ENCODE measurements around the gene TSPAN4. TPM values are rescaled to one million over a fixed set of nuclear protein-coding genes. Genes with fewer than 3 reads are reported as not detected.

Gene TSPAN4
- total and polyA plus RNA-seq, 2 of the 13 experiments (the other 11 are each of a cell fraction or from before 2014, with no cell fraction given): 31.7 to 68.3 TPM

DNA sequence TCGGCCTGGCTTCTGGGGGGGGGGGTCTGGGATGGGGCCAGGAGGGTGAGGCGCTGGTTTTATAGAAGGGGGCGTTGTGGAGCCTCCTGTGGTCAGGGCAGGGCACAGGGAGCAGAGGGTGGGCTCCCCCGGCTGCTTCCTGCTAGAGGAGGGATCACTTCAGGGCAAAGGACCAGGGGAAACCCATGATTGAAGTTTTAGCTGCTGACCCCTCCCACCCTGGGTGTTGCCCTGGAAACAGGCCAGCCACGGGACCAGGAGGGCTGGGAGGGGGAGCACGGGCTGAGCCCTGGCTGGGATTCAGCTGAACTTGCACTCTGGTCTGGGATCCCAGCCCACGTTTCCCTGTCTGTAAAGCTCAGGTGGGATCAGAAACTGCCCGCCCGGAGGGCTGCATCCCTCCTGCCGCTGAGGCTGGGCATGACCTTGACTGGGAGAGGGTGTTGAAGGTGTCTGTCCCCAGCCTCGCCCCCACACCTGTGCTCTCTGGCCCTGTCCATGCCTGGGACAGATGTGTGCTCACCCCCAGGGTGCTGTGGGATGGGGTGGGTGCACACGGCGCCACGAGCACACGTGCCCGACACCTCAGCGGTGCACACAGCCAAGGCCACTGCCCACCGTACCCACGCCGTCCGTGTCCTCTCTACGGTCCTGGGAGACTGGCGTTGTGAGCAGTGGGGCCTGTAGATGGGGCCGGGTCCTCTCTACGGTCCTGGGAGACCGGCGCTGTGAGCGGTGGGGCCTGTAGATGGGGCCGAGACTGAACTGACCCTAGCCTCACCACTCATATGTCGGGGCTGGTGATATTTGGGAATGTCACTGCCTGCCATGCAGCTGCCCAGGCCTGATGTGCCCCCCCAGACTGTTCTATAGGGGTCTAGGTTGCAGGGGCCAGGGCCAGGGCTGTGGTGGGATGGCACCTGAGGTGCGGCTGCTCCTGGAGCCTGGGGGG is 2.3 kb downstream of the TSPAN4 start (continued):
- TF ChIP-seq, protein P1, sequence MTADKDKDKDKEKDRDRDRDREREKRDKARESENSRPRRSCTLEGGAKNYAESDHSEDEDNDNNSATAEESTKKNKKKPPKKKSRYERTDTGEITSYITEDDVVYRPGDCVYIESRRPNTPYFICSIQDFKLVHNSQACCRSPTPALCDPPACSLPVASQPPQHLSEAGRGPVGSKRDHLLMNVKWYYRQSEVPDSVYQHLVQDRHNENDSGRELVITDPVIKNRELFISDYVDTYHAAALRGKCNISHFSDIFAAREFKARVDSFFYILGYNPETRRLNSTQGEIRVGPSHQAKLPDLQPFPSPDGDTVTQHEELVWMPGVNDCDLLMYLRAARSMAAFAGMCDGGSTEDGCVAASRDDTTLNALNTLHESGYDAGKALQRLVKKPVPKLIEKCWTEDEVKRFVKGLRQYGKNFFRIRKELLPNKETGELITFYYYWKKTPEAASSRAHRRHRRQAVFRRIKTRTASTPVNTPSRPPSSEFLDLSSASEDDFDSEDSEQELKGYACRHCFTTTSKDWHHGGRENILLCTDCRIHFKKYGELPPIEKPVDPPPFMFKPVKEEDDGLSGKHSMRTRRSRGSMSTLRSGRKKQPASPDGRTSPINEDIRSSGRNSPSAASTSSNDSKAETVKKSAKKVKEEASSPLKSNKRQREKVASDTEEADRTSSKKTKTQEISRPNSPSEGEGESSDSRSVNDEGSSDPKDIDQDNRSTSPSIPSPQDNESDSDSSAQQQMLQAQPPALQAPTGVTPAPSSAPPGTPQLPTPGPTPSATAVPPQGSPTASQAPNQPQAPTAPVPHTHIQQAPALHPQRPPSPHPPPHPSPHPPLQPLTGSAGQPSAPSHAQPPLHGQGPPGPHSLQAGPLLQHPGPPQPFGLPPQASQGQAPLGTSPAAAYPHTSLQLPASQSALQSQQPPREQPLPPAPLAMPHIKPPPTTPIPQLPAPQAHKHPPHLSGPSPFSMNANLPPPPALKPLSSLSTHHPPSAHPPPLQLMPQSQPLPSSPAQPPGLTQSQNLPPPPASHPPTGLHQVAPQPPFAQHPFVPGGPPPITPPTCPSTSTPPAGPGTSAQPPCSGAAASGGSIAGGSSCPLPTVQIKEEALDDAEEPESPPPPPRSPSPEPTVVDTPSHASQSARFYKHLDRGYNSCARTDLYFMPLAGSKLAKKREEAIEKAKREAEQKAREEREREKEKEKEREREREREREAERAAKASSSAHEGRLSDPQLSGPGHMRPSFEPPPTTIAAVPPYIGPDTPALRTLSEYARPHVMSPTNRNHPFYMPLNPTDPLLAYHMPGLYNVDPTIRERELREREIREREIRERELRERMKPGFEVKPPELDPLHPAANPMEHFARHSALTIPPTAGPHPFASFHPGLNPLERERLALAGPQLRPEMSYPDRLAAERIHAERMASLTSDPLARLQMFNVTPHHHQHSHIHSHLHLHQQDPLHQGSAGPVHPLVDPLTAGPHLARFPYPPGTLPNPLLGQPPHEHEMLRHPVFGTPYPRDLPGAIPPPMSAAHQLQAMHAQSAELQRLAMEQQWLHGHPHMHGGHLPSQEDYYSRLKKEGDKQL (CRISPR knock-in tag; IDR thresholded peaks at IDR 0.05; ENCODE audit: low read depth): no peak
- 0 out of 2 replicates have a peak, but pooled peaks have one; percentile 35 for TF ChIP-seq MXD3 (CRISPR knock-in tag; IDR thresholded peaks at IDR 0.05)
- no peak for TF ChIP-seq TP53 (CRISPR knock-in tag; conservative IDR thresholded peaks at IDR 0.05)
- TF ChIP-seq RAD21 (CRISPR knock-in tag; IDR thresholded peaks at IDR 0.05): no peak
- no peak for TF ChIP-seq NFYB (CRISPR knock-in tag; IDR thresholded peaks at IDR 0.05)
- peak; percentile 42 for TF ChIP-seq BHLHE40 (IDR thresholded peaks at IDR 0.05; ENCODE audit: low read length)
- TF ChIP-seq, protein P2, sequence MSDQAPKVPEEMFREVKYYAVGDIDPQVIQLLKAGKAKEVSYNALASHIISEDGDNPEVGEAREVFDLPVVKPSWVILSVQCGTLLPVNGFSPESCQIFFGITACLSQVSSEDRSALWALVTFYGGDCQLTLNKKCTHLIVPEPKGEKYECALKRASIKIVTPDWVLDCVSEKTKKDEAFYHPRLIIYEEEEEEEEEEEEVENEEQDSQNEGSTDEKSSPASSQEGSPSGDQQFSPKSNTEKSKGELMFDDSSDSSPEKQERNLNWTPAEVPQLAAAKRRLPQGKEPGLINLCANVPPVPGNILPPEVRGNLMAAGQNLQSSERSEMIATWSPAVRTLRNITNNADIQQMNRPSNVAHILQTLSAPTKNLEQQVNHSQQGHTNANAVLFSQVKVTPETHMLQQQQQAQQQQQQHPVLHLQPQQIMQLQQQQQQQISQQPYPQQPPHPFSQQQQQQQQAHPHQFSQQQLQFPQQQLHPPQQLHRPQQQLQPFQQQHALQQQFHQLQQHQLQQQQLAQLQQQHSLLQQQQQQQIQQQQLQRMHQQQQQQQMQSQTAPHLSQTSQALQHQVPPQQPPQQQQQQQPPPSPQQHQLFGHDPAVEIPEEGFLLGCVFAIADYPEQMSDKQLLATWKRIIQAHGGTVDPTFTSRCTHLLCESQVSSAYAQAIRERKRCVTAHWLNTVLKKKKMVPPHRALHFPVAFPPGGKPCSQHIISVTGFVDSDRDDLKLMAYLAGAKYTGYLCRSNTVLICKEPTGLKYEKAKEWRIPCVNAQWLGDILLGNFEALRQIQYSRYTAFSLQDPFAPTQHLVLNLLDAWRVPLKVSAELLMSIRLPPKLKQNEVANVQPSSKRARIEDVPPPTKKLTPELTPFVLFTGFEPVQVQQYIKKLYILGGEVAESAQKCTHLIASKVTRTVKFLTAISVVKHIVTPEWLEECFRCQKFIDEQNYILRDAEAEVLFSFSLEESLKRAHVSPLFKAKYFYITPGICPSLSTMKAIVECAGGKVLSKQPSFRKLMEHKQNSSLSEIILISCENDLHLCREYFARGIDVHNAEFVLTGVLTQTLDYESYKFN (CRISPR knock-in tag; conservative IDR thresholded peaks at IDR 0.05): peak; percentile 47
- no peak for TF ChIP-seq SP140L (CRISPR knock-in tag; IDR thresholded peaks at IDR 0.05; ENCODE audit: borderline replicate concordance)
- TF ChIP-seq, protein P3, sequence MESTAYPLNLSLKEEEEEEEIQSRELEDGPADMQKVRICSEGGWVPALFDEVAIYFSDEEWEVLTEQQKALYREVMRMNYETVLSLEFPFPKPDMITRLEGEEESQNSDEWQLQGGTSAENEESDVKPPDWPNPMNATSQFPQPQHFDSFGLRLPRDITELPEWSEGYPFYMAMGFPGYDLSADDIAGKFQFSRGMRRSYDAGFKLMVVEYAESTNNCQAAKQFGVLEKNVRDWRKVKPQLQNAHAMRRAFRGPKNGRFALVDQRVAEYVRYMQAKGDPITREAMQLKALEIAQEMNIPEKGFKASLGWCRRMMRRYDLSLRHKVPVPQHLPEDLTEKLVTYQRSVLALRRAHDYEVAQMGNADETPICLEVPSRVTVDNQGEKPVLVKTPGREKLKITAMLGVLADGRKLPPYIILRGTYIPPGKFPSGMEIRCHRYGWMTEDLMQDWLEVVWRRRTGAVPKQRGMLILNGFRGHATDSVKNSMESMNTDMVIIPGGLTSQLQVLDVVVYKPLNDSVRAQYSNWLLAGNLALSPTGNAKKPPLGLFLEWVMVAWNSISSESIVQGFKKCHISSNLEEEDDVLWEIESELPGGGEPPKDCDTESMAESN (CRISPR knock-in tag; conservative IDR thresholded peaks at IDR 0.05): no peak
- TF ChIP-seq TFAP4 (IDR thresholded peaks at IDR 0.05; ENCODE audit: borderline replicate concordance, low read depth): peak; percentile 64; the same call in 1 of the 2 replicates
- TF ChIP-seq BORCS8-MEF2B (CRISPR knock-in tag; IDR thresholded peaks at IDR 0.05): peak; percentile 35; the same call in 1 of the 2 replicates
- no peak for TF ChIP-seq XBP1 (CRISPR knock-in tag; IDR thresholded peaks at IDR 0.05)
- TF ChIP-seq HMGXB4 (CRISPR knock-in tag; IDR thresholded peaks at IDR 0.05; ENCODE audit: borderline replicate concordance in 1 of 2, low read depth in 1 of 2): no peak; a peak in 1 of 4 replicates
